Activated naive CD8-positive, alpha-beta T cell treated with anti-CD3 and anti-CD28 coated beads, Interleukin-2, amount 10 ng/mL, durations not matched to agents 7 days and 5 days (primary cell): ENCODE measurements around the gene TBCEL. TPM values are rescaled to one million over a fixed set of nuclear protein-coding genes. Genes with fewer than 3 reads are reported as not detected.
"Not testable (repeated sequence)": the region's sequence is repeated elsewhere in the genome, so short reads cannot be mapped to it uniquely, and the experiment has no call there.

Experiments used
- ATAC-seq: fragments of 150-1000 bp; cut with Tn5 transposase; one replicate; pipeline ENCODE4 v1.10.0; 2021; ENCODE audit warnings: low read depth, moderate library complexity
- POLR2A ChIA-PET: fragments of 350-600 bp; sonication (Branson Sonifier 250); formaldehyde crosslinking; loops from one replicate; lab custom pipeline; 2021; ENCODE audit warnings: antibody characterized with exemption; lab: Charles Lee
- DNase-seq: peaks from one replicate; pipeline ENCODE4 v3.0.0; 2021
- H3K27ac Mint-ChIP-seq: one replicate; pipeline ENCODE4 v1.8.0; 2022; ENCODE audit warnings: mild to moderate bottlenecking, mixed read lengths
- H3K27me3 Mint-ChIP-seq: one replicate; pipeline ENCODE4 v1.8.0; 2022; ENCODE audit warnings: mild to moderate bottlenecking, moderate library complexity, mixed read lengths
- H3K36me3 Mint-ChIP-seq: one replicate; pipeline ENCODE4 v1.8.0; 2021; ENCODE audit warnings: mild to moderate bottlenecking, mixed read lengths
- H3K4me1 Mint-ChIP-seq: one replicate; pipeline ENCODE4 v1.8.0; 2021; ENCODE audit warnings: mixed read lengths
- H3K4me3 Mint-ChIP-seq: one replicate; pipeline ENCODE4 v1.8.0; 2022; ENCODE audit warnings: mild to moderate bottlenecking, moderate library complexity, mixed read lengths
- H3K9me3 Mint-ChIP-seq: one replicate; pipeline ENCODE4 v1.8.0; 2021; ENCODE audit warnings: mixed read lengths
- total RNA-seq, 2 experiments: library from RNA; stranded (reverse); gene quantifications; one replicate each; pipeline ENCODE4 v1.2.3, GENCODE V29; 2021

The TBCEL gene
- total RNA-seq, 2 experiments from 2014 or later = 13.9 to 15.9 TPM

DNA sequence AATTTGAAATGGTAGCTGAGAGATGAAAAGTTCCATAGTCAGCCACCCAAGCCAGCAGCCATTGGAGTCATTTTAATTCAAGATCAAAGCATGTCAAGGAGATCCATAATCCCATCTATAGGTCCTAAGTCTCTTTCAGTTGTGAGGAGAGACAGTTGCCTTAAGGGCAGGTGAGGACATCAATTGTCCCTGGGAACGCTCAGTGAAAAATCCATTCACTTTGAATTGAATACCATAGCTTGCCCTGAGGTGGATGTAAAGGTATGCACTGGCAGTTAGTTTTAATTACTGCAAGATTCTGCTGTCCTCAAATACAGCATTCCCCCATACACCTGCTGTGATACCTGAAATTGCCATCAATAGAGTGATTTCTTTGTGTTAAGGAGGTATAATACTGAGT, 25.3 kb upstream of the TBCEL start:
- ATAC-seq = no peak

DNA sequence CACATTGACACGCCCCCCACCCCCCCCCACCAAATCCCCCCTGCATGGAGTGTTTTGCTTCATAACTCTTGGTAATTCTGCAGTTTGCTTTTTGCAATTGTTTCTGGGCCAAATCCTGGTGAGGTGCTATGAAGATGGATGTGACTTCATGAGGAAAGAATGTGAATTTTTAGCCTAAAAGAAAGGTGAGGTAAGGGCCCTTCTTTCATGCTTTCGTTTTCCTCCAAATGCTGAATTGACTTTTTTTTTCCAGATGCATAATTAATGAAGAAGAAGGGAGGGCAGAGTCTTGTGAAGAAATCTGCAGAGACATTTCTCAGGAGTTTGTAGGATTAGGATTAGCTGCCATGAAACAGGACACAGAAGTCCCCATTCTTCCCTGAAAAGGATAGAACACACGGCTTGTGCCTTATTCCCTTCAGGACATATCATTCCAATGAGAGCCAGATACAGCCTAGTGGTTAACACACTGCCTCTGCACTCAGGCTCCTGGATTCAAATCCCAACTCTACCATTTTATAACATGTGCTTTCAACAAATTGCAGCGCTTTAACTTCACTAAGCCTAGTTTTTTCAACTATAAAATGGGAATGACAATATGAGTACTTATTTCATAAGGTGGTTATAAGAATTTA, 19.6 kb upstream of the TBCEL start:
- H3K4me1 Mint-ChIP-seq = no peaks in the 10 kb centered on the region
- POLR2A ChIA-PET = no interaction called here
- DNase-seq (no peak), ATAC-seq (no peak)
- peaks cover 29% of the 10 kb centered on the region for H3K27me3 Mint-ChIP-seq
- H3K4me3 Mint-ChIP-seq = no peak overlapping the region
- no peak overlapping the region for H3K27ac Mint-ChIP-seq
- no peaks in the 10 kb centered on the region for H3K9me3 Mint-ChIP-seq
- no peaks in the 10 kb centered on the region for H3K36me3 Mint-ChIP-seq

More for the DNA sequence above, 25.3 kb upstream of the TBCEL start:
- POLR2A ChIA-PET = no interaction called here
- no peaks in the 10 kb centered on the region for H3K36me3 Mint-ChIP-seq
- H3K4me3 Mint-ChIP-seq = no peak overlapping the region
- no peaks in the 10 kb centered on the region for H3K9me3 Mint-ChIP-seq
- H3K4me1 Mint-ChIP-seq = peaks cover 5% of the 10 kb centered on the region
- no peak for DNase-seq
- no peak overlapping the region for H3K27ac Mint-ChIP-seq
- peaks cover 24% of the 10 kb centered on the region for H3K27me3 Mint-ChIP-seq

DNA sequence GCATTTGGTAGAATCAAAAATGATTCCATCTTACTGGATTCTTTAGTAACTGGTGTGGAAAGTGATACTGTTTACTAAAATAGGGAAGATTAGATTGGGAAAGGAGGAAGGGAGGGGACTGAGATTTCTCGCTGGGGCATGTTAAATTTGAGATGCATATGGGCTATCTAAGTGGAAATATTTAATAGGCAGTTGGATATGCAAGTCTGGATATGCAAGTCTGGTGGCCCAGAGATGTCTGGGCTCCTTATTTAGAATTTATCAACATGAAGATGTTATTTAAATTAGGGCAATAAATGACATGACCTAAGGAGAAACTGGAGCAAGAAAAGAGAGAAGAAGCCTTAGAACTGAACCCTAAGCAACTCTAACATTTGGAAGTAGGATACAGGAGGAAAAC, 17.0 kb upstream of the TBCEL start:
- H3K9me3 Mint-ChIP-seq = no peaks in the 10 kb centered on the region
- peaks cover 28% of the 10 kb centered on the region for H3K27me3 Mint-ChIP-seq
- no peak overlapping the region for H3K27ac Mint-ChIP-seq
- POLR2A ChIA-PET = no interaction called here
- ATAC-seq (no peak), DNase-seq (no peak)
- no peaks in the 10 kb centered on the region for H3K4me1 Mint-ChIP-seq
- H3K36me3 Mint-ChIP-seq = no peaks in the 10 kb centered on the region
- H3K4me3 Mint-ChIP-seq = no peak overlapping the region

DNA sequence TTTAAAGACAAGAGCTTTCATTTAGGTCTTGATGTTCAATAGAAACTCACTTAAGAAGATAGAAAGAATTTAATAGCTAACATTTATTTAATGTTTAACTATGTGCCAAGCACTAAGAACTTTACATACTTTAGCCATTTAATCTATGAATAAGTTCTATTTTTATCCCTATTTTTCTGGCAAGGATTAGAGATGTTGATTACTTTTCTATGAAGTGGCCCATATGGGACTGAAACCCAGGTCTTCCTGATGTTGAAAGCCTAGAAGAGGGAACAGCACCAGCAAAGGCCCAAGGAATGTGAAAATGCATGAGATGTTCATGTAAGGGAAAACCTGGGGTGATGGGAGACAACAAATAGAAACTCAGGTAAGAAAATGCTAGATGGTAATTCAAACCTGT, 15.4 kb upstream of the TBCEL start:
- H3K27ac Mint-ChIP-seq = no peak overlapping the region
- no peak for DNase-seq
- H3K9me3 Mint-ChIP-seq = no peaks in the 10 kb centered on the region
- no peak overlapping the region for H3K4me3 Mint-ChIP-seq
- peaks cover 17% of the 10 kb centered on the region for H3K27me3 Mint-ChIP-seq
- POLR2A ChIA-PET = no interaction called here
- no peaks in the 10 kb centered on the region for H3K4me1 Mint-ChIP-seq
- H3K36me3 Mint-ChIP-seq = no peaks in the 10 kb centered on the region
- ATAC-seq = no peak

DNA sequence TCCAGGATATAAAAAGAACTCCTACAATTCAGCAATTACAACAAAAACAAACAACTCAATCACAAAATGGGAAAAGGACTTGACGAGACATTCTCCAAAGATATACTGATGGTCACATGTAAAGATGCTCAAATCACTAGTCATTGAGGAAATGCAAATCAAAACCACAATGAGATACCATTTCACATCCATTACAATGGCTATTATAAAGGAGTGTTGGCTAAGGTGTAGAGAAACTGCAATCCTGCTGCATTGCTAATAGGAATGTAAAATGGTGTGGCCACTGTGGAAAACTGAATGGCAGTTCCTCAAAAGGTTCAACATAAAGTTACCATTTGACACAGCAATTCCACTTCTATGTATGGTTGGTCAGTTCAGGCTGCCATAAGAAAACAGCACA, 11.8 kb upstream of the TBCEL start:
- H3K27ac Mint-ChIP-seq = no peak overlapping the region
- no peak for DNase-seq
- no peak overlapping the region for H3K4me3 Mint-ChIP-seq
- POLR2A ChIA-PET = no interaction called here
- ATAC-seq = no peak
- no peaks in the 10 kb centered on the region for H3K4me1 Mint-ChIP-seq
- H3K9me3 Mint-ChIP-seq = no peaks in the 10 kb centered on the region
- peaks cover 29% of the 10 kb centered on the region for H3K27me3 Mint-ChIP-seq
- H3K36me3 Mint-ChIP-seq = no peaks in the 10 kb centered on the region

DNA sequence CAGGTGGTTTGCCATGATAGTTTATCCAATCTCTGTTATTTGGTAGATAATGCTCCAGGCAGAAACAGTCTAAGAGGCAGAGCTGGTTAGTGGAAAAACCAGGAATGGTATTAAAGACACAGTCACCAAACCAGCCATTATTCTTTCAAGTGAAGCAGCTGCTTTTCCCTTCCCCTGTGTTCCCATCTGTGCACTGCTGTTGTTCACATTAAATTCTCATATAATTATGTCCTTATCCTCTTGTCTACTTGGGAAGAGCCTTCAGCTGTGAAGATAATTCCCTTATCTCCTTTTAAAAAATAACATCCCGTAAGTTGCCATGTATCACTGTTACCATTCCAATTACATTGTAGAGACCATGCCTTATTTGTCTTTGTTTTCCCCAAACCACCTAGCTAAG, 5.2 kb upstream of the TBCEL start:
- POLR2A ChIA-PET = no interaction called here
- H3K27ac Mint-ChIP-seq = no peak overlapping the region

DNA sequence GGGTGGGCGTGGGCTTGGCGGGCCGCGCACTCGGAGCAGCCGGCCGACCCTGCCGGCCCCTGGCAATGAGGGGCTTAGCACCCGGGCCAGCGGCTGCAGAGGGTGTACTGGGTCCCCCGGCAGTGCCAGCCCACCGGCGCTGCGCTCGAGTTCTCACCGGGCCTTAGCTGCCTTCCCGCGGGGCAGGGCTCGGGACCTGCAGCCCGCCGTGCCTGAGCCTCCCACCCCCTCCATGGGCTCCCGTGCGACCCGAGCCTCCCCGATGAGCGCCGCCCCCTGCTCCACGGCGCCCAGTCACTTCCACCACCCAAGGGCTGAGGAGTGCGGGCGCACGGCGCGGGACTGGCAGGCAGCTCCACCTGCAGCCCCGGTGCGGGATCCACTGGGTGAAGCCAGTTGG, 2.2 kb upstream of the TBCEL start:
- H3K27me3 Mint-ChIP-seq = peaks cover 12% of the 10 kb centered on the region
- POLR2A ChIA-PET = not testable (repeated sequence)

More for the DNA sequence above, 5.2 kb upstream of the TBCEL start:
- no peak overlapping the region for H3K4me3 Mint-ChIP-seq
- H3K36me3 Mint-ChIP-seq = no peaks in the 10 kb centered on the region
- peaks cover 21% of the 10 kb centered on the region for H3K27me3 Mint-ChIP-seq
- no peak for ATAC-seq
- no peak for DNase-seq
- peaks cover 3% of the 10 kb centered on the region for H3K4me1 Mint-ChIP-seq
- no peaks in the 10 kb centered on the region for H3K9me3 Mint-ChIP-seq

DNA sequence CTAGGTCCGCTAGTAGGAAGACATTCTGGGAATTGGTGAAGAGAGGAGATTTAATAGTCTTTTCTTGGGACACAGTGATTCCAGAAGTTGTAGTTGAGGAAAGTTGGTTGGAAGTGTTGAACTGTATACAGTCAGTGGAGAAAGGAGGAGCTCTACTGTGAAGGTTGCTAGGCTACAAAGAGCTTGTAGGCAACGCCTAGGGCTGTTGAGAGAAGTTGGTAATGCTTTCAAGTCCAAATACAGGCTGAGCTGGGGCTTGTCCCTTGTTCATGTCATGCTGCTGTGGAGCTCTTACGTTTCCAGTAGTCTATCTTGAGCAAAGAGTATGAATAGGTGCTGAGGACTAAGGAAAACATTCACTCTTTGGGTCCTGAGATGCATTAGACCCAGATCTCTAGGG, 1.1 kb downstream of the TBCEL start:
- Mint-ChIP-seq H3K36me3 (no peaks in the 10 kb centered on the region), H3K4me3 (peak overlapping the region; percentile 82), H3K9me3 (no peaks in the 10 kb centered on the region), H3K4me1 (peaks cover 23% of the 10 kb centered on the region), H3K27me3 (peaks cover 3% of the 10 kb centered on the region), H3K27ac (peak overlapping the region; percentile 64)
- POLR2A ChIA-PET = interaction anchor here (1.4 kb wide), 1 partner anchor 10 kb away, joined by 4 read pairs; no protein-coding TSS in a partner anchor
- ATAC-seq (no peak), DNase-seq (no peak)

More for the DNA sequence above, 2.2 kb upstream of the TBCEL start:
- DNase-seq, H3K27ac Mint-ChIP-seq, H3K36me3 Mint-ChIP-seq, H3K9me3 Mint-ChIP-seq, ATAC-seq, H3K4me3 Mint-ChIP-seq: not testable (repeated sequence)
- H3K4me1 Mint-ChIP-seq = peaks cover 17% of the 10 kb centered on the region

DNA sequence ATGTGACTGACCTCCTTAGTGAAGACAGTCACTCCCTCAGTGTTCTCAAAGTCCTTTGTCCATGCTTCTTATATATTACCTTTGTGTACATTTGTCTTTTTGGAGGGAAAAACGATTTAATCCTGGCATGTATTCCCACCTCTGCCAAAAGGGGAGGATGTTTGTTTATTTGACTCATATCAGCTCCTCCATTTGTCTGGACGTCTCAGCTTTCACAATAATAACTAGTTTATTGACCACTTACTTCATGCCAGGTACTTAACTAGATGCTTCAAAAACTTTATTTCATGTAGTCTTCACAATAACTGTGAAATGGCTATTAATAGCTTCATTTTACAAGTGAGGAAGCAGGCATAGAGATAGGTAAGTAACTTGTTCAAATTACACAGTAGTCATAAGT, 5.3 kb downstream of the TBCEL start:
- Mint-ChIP-seq H3K36me3 (peaks cover 2% of the 10 kb centered on the region), H3K4me1 (peaks cover 22% of the 10 kb centered on the region), H3K4me3 (no peak overlapping the region), H3K27me3 (no peaks in the 10 kb centered on the region), H3K27ac (no peak overlapping the region), H3K9me3 (no peaks in the 10 kb centered on the region)
- no peak for ATAC-seq
- no peak for DNase-seq
- POLR2A ChIA-PET = no interaction called here

DNA sequence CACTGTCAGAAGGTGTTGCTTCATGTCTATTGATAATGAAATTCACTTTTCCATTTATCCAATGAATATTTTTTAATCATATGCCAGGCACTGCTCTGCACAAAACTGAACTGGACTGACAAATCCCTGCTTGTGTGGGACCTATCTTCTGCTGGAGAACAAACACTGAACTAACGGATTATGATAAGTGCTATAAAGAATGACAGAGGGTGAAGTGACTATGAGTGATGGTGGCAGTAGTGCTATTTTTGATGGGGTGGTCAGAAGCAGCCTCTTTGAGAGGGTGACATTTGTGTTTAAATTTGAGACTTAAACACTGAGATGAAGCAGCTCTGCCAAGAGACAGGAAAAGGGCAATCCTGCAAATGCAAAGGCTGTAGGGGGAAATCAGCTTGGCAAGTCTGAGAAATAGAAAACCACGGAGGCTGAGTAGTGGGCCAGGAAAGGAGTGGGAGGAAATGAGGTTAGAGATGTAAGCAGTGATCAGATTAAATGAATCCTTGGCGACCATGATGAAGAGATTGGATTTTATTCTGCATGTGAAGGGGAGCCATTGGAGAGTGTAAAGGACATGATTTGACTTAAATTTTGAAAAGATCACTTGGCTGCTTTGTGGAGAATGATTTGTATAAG, 6.0 kb downstream of the TBCEL start:
- POLR2A ChIA-PET = no interaction called here
- H3K9me3 Mint-ChIP-seq = no peaks in the 10 kb centered on the region

DNA sequence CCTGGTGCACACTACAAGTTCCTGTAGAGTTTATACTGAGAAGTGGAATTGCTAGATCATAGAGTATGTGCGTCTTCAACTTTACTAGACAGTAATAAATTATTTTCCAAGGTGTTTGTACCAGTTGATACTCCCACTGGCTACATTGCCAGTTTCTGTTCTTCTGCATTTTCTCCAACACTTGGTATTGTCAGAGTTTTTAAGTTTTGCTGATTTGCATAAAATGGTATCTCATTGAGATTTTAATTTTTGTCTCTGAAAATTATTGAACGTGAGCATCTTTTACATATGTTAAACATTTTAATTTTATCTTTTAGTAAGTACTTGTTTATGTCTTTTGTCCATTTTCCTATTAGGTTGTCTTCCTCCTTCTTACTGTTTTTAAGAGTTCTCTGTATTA, 7.3 kb downstream of the TBCEL start:
- Mint-ChIP-seq H3K9me3 (no peaks in the 10 kb centered on the region), H3K27me3 (no peaks in the 10 kb centered on the region), H3K27ac (no peak overlapping the region), H3K36me3 (peaks cover 2% of the 10 kb centered on the region), H3K4me1 (peaks cover 21% of the 10 kb centered on the region), H3K4me3 (no peak overlapping the region)
- POLR2A ChIA-PET = no interaction called here
- no peak for ATAC-seq
- no peak for DNase-seq

More for the DNA sequence above, 6.0 kb downstream of the TBCEL start:
- H3K36me3 Mint-ChIP-seq = peaks cover 2% of the 10 kb centered on the region
- H3K4me3 Mint-ChIP-seq = no peak overlapping the region
- DNase-seq (no peak), ATAC-seq (no peak)
- no peaks in the 10 kb centered on the region for H3K27me3 Mint-ChIP-seq
- H3K4me1 Mint-ChIP-seq = peaks cover 18% of the 10 kb centered on the region
- H3K27ac Mint-ChIP-seq = no peak overlapping the region

DNA sequence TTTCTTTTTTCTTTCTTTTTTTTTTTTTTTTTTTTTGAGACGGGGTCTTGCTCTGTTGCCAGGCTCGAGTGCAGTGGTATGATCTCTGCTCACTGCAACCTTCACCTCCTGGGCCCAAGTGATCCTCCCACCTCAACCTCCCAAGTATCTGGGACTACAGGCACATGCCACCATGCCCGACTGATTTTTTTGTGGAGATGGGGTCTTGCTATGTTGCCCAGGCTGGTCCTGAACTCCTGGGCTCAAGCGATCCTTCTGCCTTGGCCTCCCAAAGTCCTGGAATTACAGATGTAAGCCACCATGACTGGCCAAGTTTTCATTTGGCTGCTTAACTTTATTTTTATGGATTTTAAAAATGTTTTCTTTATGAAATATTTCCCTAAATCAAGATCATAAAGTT, 7.7 kb downstream of the TBCEL start:
- H3K9me3 Mint-ChIP-seq, H3K27ac Mint-ChIP-seq, H3K36me3 Mint-ChIP-seq, H3K4me3 Mint-ChIP-seq, H3K27me3 Mint-ChIP-seq, POLR2A ChIA-PET, DNase-seq, ATAC-seq: not testable (repeated sequence)
- H3K4me1 Mint-ChIP-seq = peaks cover 20% of the 10 kb centered on the region

DNA sequence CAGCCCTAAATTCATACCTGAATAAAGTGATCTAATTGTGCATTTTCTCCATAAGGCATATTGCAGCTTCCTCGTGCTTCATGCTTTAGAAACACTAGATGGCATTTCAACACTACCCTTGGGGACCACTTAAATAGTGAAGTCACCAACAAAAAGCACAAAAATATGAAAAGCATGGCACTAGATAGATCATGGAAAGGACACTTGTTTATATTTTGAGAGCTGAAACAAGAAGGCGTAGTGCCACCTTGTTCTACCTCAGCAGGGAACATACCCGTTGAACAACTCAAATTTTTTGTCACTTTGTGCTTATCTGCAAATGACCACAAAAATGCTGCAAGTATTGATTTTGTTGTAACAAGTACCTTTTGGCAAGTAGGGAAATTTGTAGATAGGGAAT, 8.6 kb downstream of the TBCEL start:
- Mint-ChIP-seq H3K27me3 (no peaks in the 10 kb centered on the region), H3K9me3 (no peaks in the 10 kb centered on the region), H3K4me1 (peaks cover 20% of the 10 kb centered on the region), H3K36me3 (peaks cover 2% of the 10 kb centered on the region), H3K4me3 (no peak overlapping the region), H3K27ac (no peak overlapping the region)
- POLR2A ChIA-PET = no interaction called here
- ATAC-seq = no peak
- no peak for DNase-seq

DNA sequence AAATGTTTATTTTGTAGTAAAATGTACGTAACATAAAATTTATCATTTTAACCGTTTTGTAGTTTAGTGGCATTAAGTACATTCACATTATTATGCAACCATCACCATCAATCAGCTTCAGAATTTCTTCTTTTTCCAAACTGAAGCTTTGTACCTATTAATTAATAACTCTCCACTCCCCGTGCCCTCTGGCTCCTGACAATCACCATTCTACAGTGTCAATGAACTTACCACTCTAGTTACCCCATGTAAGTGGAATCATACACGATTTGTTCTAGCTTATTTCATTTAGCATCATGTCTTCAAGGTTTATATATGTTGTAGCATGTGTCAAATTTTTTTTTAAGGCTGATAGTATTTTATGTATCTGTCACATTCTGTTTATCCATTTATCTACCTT, 9.7 kb downstream of the TBCEL start:
- DNase-seq (no peak), ATAC-seq (no peak)
- Mint-ChIP-seq H3K4me3 (no peak overlapping the region), H3K4me1 (peaks cover 21% of the 10 kb centered on the region), H3K36me3 (peaks cover 3% of the 10 kb centered on the region), H3K27ac (no peak overlapping the region), H3K9me3 (no peaks in the 10 kb centered on the region), H3K27me3 (no peaks in the 10 kb centered on the region)
- POLR2A ChIA-PET = no interaction called here
